Skeletal muscle satellite cell (primary cell): ENCODE results near the gene GTF3C1.
"Not testable (repeated sequence)": the region's sequence is repeated elsewhere in the genome, so short reads cannot be mapped to it uniquely, and the experiment has no call there.

Source experiments
- H3K27me3 ChIP-seq: 2 replicates; pipeline ENCODE4 v1.7.0; 2013; ENCODE audit warnings: low read length; ENCODE audit not compliant: control insufficient read depth, insufficient read depth
- H3K36me3 ChIP-seq: 2 replicates; pipeline ENCODE4 v1.7.0; 2013; ENCODE audit warnings: mild to moderate bottlenecking, control low read depth, low read length; ENCODE audit not compliant: insufficient read depth
- H3K4me1 ChIP-seq: 2 replicates; pipeline ENCODE4 v1.7.0; 2013; ENCODE audit warnings: low read length; ENCODE audit not compliant: control insufficient read depth, insufficient read depth
- H3K4me2 ChIP-seq: 2 replicates; pipeline ENCODE4 v1.7.0; 2013; ENCODE audit warnings: mild to moderate bottlenecking, low read length
- H3K4me3 ChIP-seq: 2 replicates; pipeline ENCODE4 v1.7.0; 2013; ENCODE audit warnings: low read length
- H3K9ac ChIP-seq: 2 replicates; pipeline ENCODE4 v1.7.0; 2013; ENCODE audit warnings: mild to moderate bottlenecking, low read depth, low read length, moderate library complexity
- H3K9me3 ChIP-seq: replicated peaks from 2 replicates; pipeline ENCODE4 v1.7.0; 2013; ENCODE audit warnings: mild to moderate bottlenecking, control low read depth, low read length

The GTF3C1 gene

GRCh38 chr16:27436065-27436464 is 113.6 kb downstream of the GTF3C1 start:
- no peaks in the 10 kb centered on the region for H3K9me3 ChIP-seq
- no peak overlapping the region for H3K4me2 ChIP-seq
- H3K36me3 ChIP-seq: peaks cover 24% of the 10 kb centered on the region
- no peaks in the 10 kb centered on the region for H3K27me3 ChIP-seq
- H3K4me3 ChIP-seq: no peak overlapping the region
- no peak overlapping the region for H3K9ac ChIP-seq
- H3K4me1 ChIP-seq: peaks cover 18% of the 10 kb centered on the region

GRCh38 chr16:27435146-27435545 is 114.6 kb downstream of the GTF3C1 start:
- not testable (repeated sequence) for H3K27me3 ChIP-seq
- peaks cover 24% of the 10 kb centered on the region for H3K36me3 ChIP-seq

GRCh38 chr16:27434141-27435051 is 115.3 kb downstream of the GTF3C1 start:
- Histone ChIP-seq H3K4me2 (no peak overlapping the region), H3K4me1 (peaks cover 20% of the 10 kb centered on the region), H3K4me3 (no peak overlapping the region), H3K9me3 (no peaks in the 10 kb centered on the region), H3K36me3 (peaks cover 21% of the 10 kb centered on the region), H3K9ac (no peak overlapping the region), H3K27me3 (no peaks in the 10 kb centered on the region)

More at GRCh38 chr16:27435146-27435545, 114.6 kb downstream of the GTF3C1 start:
- peaks cover 20% of the 10 kb centered on the region for H3K4me1 ChIP-seq
- not testable (repeated sequence) for H3K4me2 ChIP-seq, H3K9me3 ChIP-seq, H3K9ac ChIP-seq, H3K4me3 ChIP-seq

GRCh38 chr16:27433636-27434035 is 116.1 kb downstream of the GTF3C1 start:
- Histone ChIP-seq H3K4me1 (peaks cover 20% of the 10 kb centered on the region), H3K9ac (no peak overlapping the region), H3K9me3 (no peaks in the 10 kb centered on the region), H3K4me3 (no peak overlapping the region), H3K4me2 (no peak overlapping the region), H3K27me3 (no peaks in the 10 kb centered on the region), H3K36me3 (peaks cover 14% of the 10 kb centered on the region)

GRCh38 chr16:27433191-27433590 is 116.5 kb downstream of the GTF3C1 start:
- Histone ChIP-seq H3K36me3 (peaks cover 13% of the 10 kb centered on the region), H3K4me1 (peaks cover 20% of the 10 kb centered on the region)
- H3K27me3 ChIP-seq, H3K4me2 ChIP-seq, H3K9ac ChIP-seq, H3K4me3 ChIP-seq, H3K9me3 ChIP-seq: not testable (repeated sequence)

GRCh38 chr16:27432558-27432957 is 117.2 kb downstream of the GTF3C1 start:
- H3K4me2 ChIP-seq: peak overlapping the region; percentile 0
- H3K4me1 ChIP-seq: peaks cover 20% of the 10 kb centered on the region
- H3K9ac ChIP-seq: peak overlapping the region; percentile 8
- H3K9me3 ChIP-seq: no peaks in the 10 kb centered on the region
- no peaks in the 10 kb centered on the region for H3K27me3 ChIP-seq
- H3K36me3 ChIP-seq: peaks cover 7% of the 10 kb centered on the region
- H3K4me3 ChIP-seq: no peak overlapping the region

GRCh38 chr16:27431773-27432532 is 117.8 kb downstream of the GTF3C1 start:
- no peak overlapping the region for H3K4me3 ChIP-seq
- H3K9me3 ChIP-seq: no peaks in the 10 kb centered on the region
- peak overlapping the region; percentile 8 for H3K9ac ChIP-seq
- peak overlapping the region; percentile 0 for H3K4me2 ChIP-seq
- no peaks in the 10 kb centered on the region for H3K27me3 ChIP-seq
- H3K4me1 ChIP-seq: peaks cover 24% of the 10 kb centered on the region
- peaks cover 7% of the 10 kb centered on the region for H3K36me3 ChIP-seq

- H3K27me3 ChIP-seq: no peaks in the 10 kb centered on the region
- no peak overlapping the region for H3K9ac ChIP-seq
- no peaks in the 10 kb centered on the region for H3K9me3 ChIP-seq
- peaks cover 32% of the 10 kb centered on the region for H3K4me1 ChIP-seq
- H3K36me3 ChIP-seq: peaks cover 7% of the 10 kb centered on the region
- no peak overlapping the region for H3K4me3 ChIP-seq
- no peak overlapping the region for H3K4me2 ChIP-seq
These were observed 118.7 kb downstream of the GTF3C1 start for GRCh38 chr16:27430923-27431484.

GRCh38 chr16:27430512-27430911 is 119.2 kb downstream of the GTF3C1 start:
- no peak overlapping the region for H3K9ac ChIP-seq
- H3K36me3 ChIP-seq: peaks cover 7% of the 10 kb centered on the region
- no peaks in the 10 kb centered on the region for H3K27me3 ChIP-seq
- H3K4me2 ChIP-seq: no peak overlapping the region
- peaks cover 33% of the 10 kb centered on the region for H3K4me1 ChIP-seq
- no peak overlapping the region for H3K4me3 ChIP-seq
- no peaks in the 10 kb centered on the region for H3K9me3 ChIP-seq

- H3K4me2 ChIP-seq: no peak overlapping the region
- H3K4me1 ChIP-seq: peaks cover 33% of the 10 kb centered on the region
- H3K36me3 ChIP-seq: peaks cover 7% of the 10 kb centered on the region
- H3K9ac ChIP-seq: no peak overlapping the region
- H3K27me3 ChIP-seq: no peaks in the 10 kb centered on the region
- H3K4me3 ChIP-seq: no peak overlapping the region
- no peaks in the 10 kb centered on the region for H3K9me3 ChIP-seq
These were observed 119.7 kb downstream of the GTF3C1 start for GRCh38 chr16:27429981-27430441.

- Histone ChIP-seq H3K9me3 (no peaks in the 10 kb centered on the region), H3K9ac (no peak overlapping the region), H3K4me3 (no peak overlapping the region), H3K27me3 (no peaks in the 10 kb centered on the region), H3K4me1 (peaks cover 33% of the 10 kb centered on the region), H3K4me2 (no peak overlapping the region), H3K36me3 (peaks cover 7% of the 10 kb centered on the region)
These were observed 120.3 kb downstream of the GTF3C1 start for GRCh38 chr16:27429330-27429871.
